Stimulated activated naive CD4-positive, alpha-beta T cell treated with Interleukin-2 at 50 U/mL for 16 hours (primary cell): ENCODE results near the gene ANKRD11.
"Not testable (repeated sequence)": the region's sequence is repeated elsewhere in the genome, so short reads cannot be mapped to it uniquely, and the experiment has no call there.

Source experiments
- DNase-seq: peaks from one replicate; lab custom pipeline; 2025; lab: John Stamatoyannopoulos, UW

Gene ANKRD11

GRCh38 chr16:89478576-89479221 is 11.7 kb downstream of the ANKRD11 start:
- DNase-seq: no peak

GRCh38 chr16:89476811-89477261 is 13.5 kb downstream of the ANKRD11 start:
- DNase-seq: no peak

GRCh38 chr16:89476379-89476778 is 14.0 kb downstream of the ANKRD11 start:
- DNase-seq: no peak

GRCh38 chr16:89475144-89475543 is 15.2 kb downstream of the ANKRD11 start:
- DNase-seq: no peak

- DNase-seq: no peak
Observed at GRCh38 chr16:89473791-89474414, 16.5 kb downstream of the ANKRD11 start.

- DNase-seq: no peak
Observed at GRCh38 chr16:89473136-89473712, 17.1 kb downstream of the ANKRD11 start.

GRCh38 chr16:89472711-89473075 is 17.7 kb downstream of the ANKRD11 start:
- DNase-seq: no peak

- no peak for DNase-seq
Observed at GRCh38 chr16:89467382-89467781, 23.0 kb downstream of the ANKRD11 start.

GRCh38 chr16:89466920-89467319 is 23.4 kb downstream of the ANKRD11 start:
- no peak for DNase-seq

GRCh38 chr16:89463312-89463711 is 27.0 kb downstream of the ANKRD11 start:
- not testable (repeated sequence) for DNase-seq

- not testable (repeated sequence) for DNase-seq
Observed at GRCh38 chr16:89462639-89463038, 27.7 kb downstream of the ANKRD11 start.

GRCh38 chr16:89461890-89462289 is 28.5 kb downstream of the ANKRD11 start:
- not testable (repeated sequence) for DNase-seq

- no peak for DNase-seq
Observed at GRCh38 chr16:89460556-89460955, 29.8 kb downstream of the ANKRD11 start.

GRCh38 chr16:89458967-89459366 is 31.4 kb downstream of the ANKRD11 start:
- DNase-seq: no peak

GRCh38 chr16:89458551-89458950 is 31.8 kb downstream of the ANKRD11 start:
- no peak for DNase-seq

GRCh38 chr16:89456419-89456959 is 33.9 kb downstream of the ANKRD11 start:
- DNase-seq: no peak

- no peak for DNase-seq
Observed at GRCh38 chr16:89455692-89456091, 34.7 kb downstream of the ANKRD11 start.

GRCh38 chr16:89455178-89455577 is 35.2 kb downstream of the ANKRD11 start:
- DNase-seq: no peak

- not testable (repeated sequence) for DNase-seq
Observed at GRCh38 chr16:89454378-89455125, 35.8 kb downstream of the ANKRD11 start.

- no peak for DNase-seq
Observed at GRCh38 chr16:89453501-89454321, 36.6 kb downstream of the ANKRD11 start.

- no peak for DNase-seq
Observed at GRCh38 chr16:89452925-89453324, 37.4 kb downstream of the ANKRD11 start.

GRCh38 chr16:89452241-89452640 is 38.1 kb downstream of the ANKRD11 start:
- no peak for DNase-seq
